GM12892 (cell line): ENCODE data around the gene C1QTNF2.

Source experiments
- DNase-seq: peaks from one replicate; pipeline ENCODE4 v3.0.0; 2011; ENCODE audit not compliant: insufficient read length
- FAIRE-seq: peaks from 2 replicates; lab custom pipeline; 2011; peaks lifted over from hg19 to GRCh38; lab: Jason Lieb, UNC
- POLR2A ChIP-seq: IDR thresholded peaks from 2 replicates; pipeline ENCODE4 v1.6.1; 2011; ENCODE audit warnings: low read depth, low read length, control low read depth
- POLR2AphosphoS5 ChIP-seq: IDR thresholded peaks from 2 replicates; pipeline ENCODE4 v1.6.1; 2011; ENCODE audit warnings: low read depth, low read length, control low read depth
- TAF1 ChIP-seq: IDR thresholded peaks from 2 replicates; pipeline ENCODE4 v1.6.1; 2011; ENCODE audit warnings: low read depth, mild to moderate bottlenecking, control low read depth, low read length, borderline replicate concordance

C1QTNF2 gene

GRCh38 chr5:160387445-160387844, 17.0 kb upstream of the C1QTNF2 start:
- no peak for FAIRE-seq
- no peak for TF ChIP-seq TAF1
- TF ChIP-seq POLR2AphosphoS5, result no peak
- DNase-seq, result no peak

GRCh38 chr5:160385496-160385895, 15.1 kb upstream of the C1QTNF2 start:
- DNase-seq (no peak), FAIRE-seq (no peak)
- TF ChIP-seq TAF1, result no peak
- no peak for TF ChIP-seq POLR2A
- no peak for TF ChIP-seq POLR2AphosphoS5

GRCh38 chr5:160384681-160385080, 14.3 kb upstream of the C1QTNF2 start:
- no peak for FAIRE-seq
- TF ChIP-seq POLR2AphosphoS5, result no peak
- TF ChIP-seq POLR2A, result no peak
- TF ChIP-seq TAF1, result no peak

GRCh38 chr5:160382346-160382745, 11.9 kb upstream of the C1QTNF2 start:
- TF ChIP-seq TAF1 (no peak), POLR2A (no peak), POLR2AphosphoS5 (no peak)
- no peak for DNase-seq
- no peak for FAIRE-seq

More at GRCh38 chr5:160384681-160385080, 14.3 kb upstream of the C1QTNF2 start:
- DNase-seq, result no peak

- FAIRE-seq (no peak), DNase-seq (no peak)
- TF ChIP-seq TAF1, result no peak
Observed at GRCh38 chr5:160380041-160380440, 9.6 kb upstream of the C1QTNF2 start.

GRCh38 chr5:160379511-160379910, 9.1 kb upstream of the C1QTNF2 start:
- no peak for TF ChIP-seq POLR2AphosphoS5
- DNase-seq (no peak), FAIRE-seq (no peak)

- TF ChIP-seq TAF1, result no peak
- no peak for TF ChIP-seq POLR2A
- no peak for TF ChIP-seq POLR2AphosphoS5
- FAIRE-seq (no peak), DNase-seq (no peak)
Observed at GRCh38 chr5:160378330-160378729, 7.9 kb upstream of the C1QTNF2 start.

GRCh38 chr5:160377651-160378050, 7.2 kb upstream of the C1QTNF2 start:
- FAIRE-seq, result no peak
- no peak for DNase-seq
- TF ChIP-seq TAF1 (no peak), POLR2AphosphoS5 (no peak), POLR2A (no peak)

- DNase-seq (no peak), FAIRE-seq (no peak)
- TF ChIP-seq POLR2A (no peak), TAF1 (no peak), POLR2AphosphoS5 (no peak)
Observed at GRCh38 chr5:160376416-160376815, 6.0 kb upstream of the C1QTNF2 start.

- DNase-seq, result no peak
- no peak for TF ChIP-seq POLR2A
- TF ChIP-seq POLR2AphosphoS5, result no peak
- no peak for TF ChIP-seq TAF1
- no peak for FAIRE-seq
Observed at GRCh38 chr5:160375701-160376100, 5.3 kb upstream of the C1QTNF2 start.

- FAIRE-seq (no peak), DNase-seq (no peak)
- TF ChIP-seq TAF1 (no peak), POLR2A (no peak), POLR2AphosphoS5 (no peak)
Observed at GRCh38 chr5:160375166-160375565, 4.7 kb upstream of the C1QTNF2 start.

- FAIRE-seq (no peak), DNase-seq (no peak)
- TF ChIP-seq POLR2AphosphoS5, result no peak
- no peak for TF ChIP-seq TAF1
- TF ChIP-seq POLR2A, result no peak
Observed at GRCh38 chr5:160371294-160371693, 868 bp upstream of the C1QTNF2 start.

GRCh38 chr5:160370713-160371034, 248 bp upstream of the C1QTNF2 start:
- TF ChIP-seq POLR2AphosphoS5 (no peak), TAF1 (no peak), POLR2A (no peak)
- DNase-seq (no peak), FAIRE-seq (no peak)

GRCh38 chr5:160367885-160368284, 2.5 kb downstream of the C1QTNF2 start:
- no peak for FAIRE-seq
- TF ChIP-seq TAF1, result no peak
- no peak for TF ChIP-seq POLR2AphosphoS5
- no peak for TF ChIP-seq POLR2A
- no peak for DNase-seq
